ENCODE results near the gene LRIG1.

Gene LRIG1

DNA sequence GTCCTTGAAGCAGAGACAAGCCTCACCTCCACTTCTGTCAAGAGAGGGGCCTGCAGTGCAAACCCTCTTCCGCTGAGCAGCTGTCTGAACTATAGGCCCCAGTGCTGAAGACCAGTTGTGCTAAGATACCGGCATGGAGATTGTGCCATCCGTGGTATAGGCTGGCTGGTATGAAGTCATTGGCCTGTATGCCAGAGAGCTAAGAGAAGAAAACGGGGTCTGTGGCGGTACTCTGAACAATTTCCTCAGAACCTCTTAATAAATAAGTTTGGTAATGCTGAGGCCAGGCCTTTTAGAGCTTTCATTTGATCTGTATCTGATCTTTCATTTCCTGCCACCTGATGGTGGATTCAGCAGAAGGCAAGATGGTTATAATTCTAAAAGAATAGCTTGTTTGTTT is 123.0 kb downstream of the LRIG1 start:
- H3K36me3 ChIP-seq (replicated peaks; ENCODE audit: low read depth, low read length), result peaks cover 68% of the 10 kb centered on the region
- no peak overlapping the region for H3K4me3 ChIP-seq (ENCODE audit: low read length)
- H3K4me1 ChIP-seq (ENCODE audit: low read length), result peaks cover 11% of the 10 kb centered on the region
- H3K79me2 ChIP-seq (ENCODE audit: low read length), result no peaks in the 10 kb centered on the region
- no peak overlapping the region for H3K4me2 ChIP-seq (ENCODE audit: low read length)
- H3K9me3 ChIP-seq (ENCODE audit: insufficient read depth, low read length), result no peaks in the 10 kb centered on the region
- H2AFZ ChIP-seq (ENCODE audit: low read depth, low read length), result no peak overlapping the region
- no peak overlapping the region for H3K9ac ChIP-seq (ENCODE audit: low read length)
- H3K27me3 ChIP-seq (ENCODE audit: low read depth, low read length), result no peaks in the 10 kb centered on the region
- TF ChIP-seq, protein P1, sequence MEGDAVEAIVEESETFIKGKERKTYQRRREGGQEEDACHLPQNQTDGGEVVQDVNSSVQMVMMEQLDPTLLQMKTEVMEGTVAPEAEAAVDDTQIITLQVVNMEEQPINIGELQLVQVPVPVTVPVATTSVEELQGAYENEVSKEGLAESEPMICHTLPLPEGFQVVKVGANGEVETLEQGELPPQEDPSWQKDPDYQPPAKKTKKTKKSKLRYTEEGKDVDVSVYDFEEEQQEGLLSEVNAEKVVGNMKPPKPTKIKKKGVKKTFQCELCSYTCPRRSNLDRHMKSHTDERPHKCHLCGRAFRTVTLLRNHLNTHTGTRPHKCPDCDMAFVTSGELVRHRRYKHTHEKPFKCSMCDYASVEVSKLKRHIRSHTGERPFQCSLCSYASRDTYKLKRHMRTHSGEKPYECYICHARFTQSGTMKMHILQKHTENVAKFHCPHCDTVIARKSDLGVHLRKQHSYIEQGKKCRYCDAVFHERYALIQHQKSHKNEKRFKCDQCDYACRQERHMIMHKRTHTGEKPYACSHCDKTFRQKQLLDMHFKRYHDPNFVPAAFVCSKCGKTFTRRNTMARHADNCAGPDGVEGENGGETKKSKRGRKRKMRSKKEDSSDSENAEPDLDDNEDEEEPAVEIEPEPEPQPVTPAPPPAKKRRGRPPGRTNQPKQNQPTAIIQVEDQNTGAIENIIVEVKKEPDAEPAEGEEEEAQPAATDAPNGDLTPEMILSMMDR (IDR thresholded peaks at IDR 0.05; ENCODE audit: low read depth, low read length), result no peak
- no peak for TF ChIP-seq EZH2phosphoT487 (IDR thresholded peaks at IDR 0.05; ENCODE audit: low read depth)
- no peaks in the 10 kb centered on the region for H4K20me1 ChIP-seq (ENCODE audit: insufficient read depth, low read length)
- H3K27ac ChIP-seq (ENCODE audit: low read length), result no peak overlapping the region

DNA sequence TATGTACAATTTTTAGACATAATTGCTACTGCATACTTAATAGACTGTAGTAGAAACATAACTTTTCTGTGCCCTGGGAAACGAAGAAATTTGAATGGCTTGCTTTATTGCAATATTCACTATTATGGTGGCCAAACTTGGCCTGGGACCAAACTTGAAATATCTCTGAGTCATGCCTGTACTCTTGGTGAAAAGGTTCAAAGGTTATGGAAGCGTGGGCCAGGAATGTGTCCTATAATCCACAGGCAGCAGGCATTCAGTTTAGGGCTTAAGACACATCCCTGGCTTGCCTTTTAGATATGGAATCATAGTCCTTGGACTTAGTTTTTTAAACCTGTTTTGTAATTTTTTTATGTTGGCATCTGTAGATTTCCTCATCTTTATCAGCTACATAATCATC is 124.3 kb downstream of the LRIG1 start:
- H3K27me3 ChIP-seq (ENCODE audit: low read depth, low read length), result no peaks in the 10 kb centered on the region
- H3K4me2 ChIP-seq (ENCODE audit: low read length), result no peak overlapping the region
- H3K36me3 ChIP-seq (replicated peaks; ENCODE audit: low read depth, low read length), result peaks cover 56% of the 10 kb centered on the region
- H3K79me2 ChIP-seq (ENCODE audit: low read length), result no peaks in the 10 kb centered on the region
- no peak overlapping the region for H3K9ac ChIP-seq (ENCODE audit: low read length)
- H3K9me3 ChIP-seq (ENCODE audit: insufficient read depth, low read length), result no peaks in the 10 kb centered on the region
- H3K27ac ChIP-seq (ENCODE audit: low read length), result no peak overlapping the region
- H2AFZ ChIP-seq (ENCODE audit: low read depth, low read length), result no peak overlapping the region
- TF ChIP-seq, protein P1 (IDR thresholded peaks at IDR 0.05; ENCODE audit: low read depth, low read length), result no peak
- no peak for TF ChIP-seq EZH2phosphoT487 (IDR thresholded peaks at IDR 0.05; ENCODE audit: low read depth)
- H3K4me3 ChIP-seq (ENCODE audit: low read length), result no peak overlapping the region
- H4K20me1 ChIP-seq (ENCODE audit: insufficient read depth, low read length), result no peaks in the 10 kb centered on the region
- peaks cover 11% of the 10 kb centered on the region for H3K4me1 ChIP-seq (ENCODE audit: low read length)

DNA sequence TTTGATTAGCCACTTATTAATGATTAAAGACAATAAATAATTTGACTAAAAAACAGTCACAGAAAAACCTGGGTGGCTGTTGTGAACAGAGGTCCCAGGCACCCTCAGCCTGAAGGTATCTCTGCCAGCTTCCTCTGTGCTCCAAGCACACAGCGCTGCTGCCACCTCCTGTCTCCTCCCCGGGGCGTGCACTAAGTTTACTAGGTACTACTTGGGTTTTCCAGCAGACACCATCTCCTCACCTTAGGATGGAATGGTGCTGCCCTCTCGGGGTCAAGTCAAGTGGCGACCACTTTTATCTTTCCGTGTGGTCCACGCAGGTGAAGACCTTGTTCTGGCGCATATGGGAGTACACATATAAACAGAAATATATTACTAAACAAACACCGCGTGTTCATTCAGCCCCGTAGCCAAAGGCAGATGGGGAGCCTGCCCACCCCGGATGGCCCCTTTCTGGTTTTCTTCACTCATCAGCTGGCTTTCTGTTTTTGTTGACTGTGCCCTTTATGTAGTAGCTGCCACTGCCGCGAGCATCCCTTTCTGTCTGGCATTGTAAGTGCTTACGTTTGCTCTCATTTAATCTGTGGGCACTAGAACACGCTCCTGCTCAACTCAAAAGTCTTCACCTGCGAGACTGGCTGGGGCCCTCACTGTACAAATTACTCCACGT is 128.0 kb downstream of the LRIG1 start:
- no peaks in the 10 kb centered on the region for H3K9me3 ChIP-seq (ENCODE audit: insufficient read depth, low read length)

DNA sequence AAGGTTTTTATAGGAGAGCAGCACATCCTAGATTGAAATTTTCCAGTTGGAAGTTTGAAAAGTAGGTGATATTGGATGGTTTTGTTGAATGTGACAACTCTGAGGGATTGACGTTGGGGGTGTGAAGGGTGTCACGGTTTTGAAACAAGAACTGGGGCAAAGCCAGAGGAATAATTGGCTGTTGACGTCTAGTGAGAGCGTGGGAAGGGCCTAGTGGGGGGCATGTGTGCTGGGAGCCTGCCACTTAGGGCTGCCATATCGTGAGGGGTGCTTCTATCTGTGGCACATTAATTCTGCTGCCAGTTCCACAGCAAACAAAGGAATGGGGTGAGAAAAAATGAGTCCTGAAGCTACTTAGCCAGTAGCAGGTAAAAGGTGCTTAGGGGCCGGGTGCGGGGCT is 129.4 kb downstream of the LRIG1 start:
- TF ChIP-seq, protein P1 (IDR thresholded peaks at IDR 0.05; ENCODE audit: low read depth, low read length), result no peak
- TF ChIP-seq EZH2phosphoT487 (IDR thresholded peaks at IDR 0.05; ENCODE audit: low read depth), result no peak
- no peak overlapping the region for H3K4me2 ChIP-seq (ENCODE audit: low read length)
- no peaks in the 10 kb centered on the region for H3K9me3 ChIP-seq (ENCODE audit: insufficient read depth, low read length)
- H4K20me1 ChIP-seq (ENCODE audit: insufficient read depth, low read length), result no peaks in the 10 kb centered on the region
- no peaks in the 10 kb centered on the region for H3K27me3 ChIP-seq (ENCODE audit: low read depth, low read length)
- peaks cover 9% of the 10 kb centered on the region for H3K36me3 ChIP-seq (replicated peaks; ENCODE audit: low read depth, low read length)
- no peak overlapping the region for H3K4me3 ChIP-seq (ENCODE audit: low read length)
- no peak overlapping the region for H3K9ac ChIP-seq (ENCODE audit: low read length)
- H3K27ac ChIP-seq (ENCODE audit: low read length), result no peak overlapping the region
- no peaks in the 10 kb centered on the region for H3K79me2 ChIP-seq (ENCODE audit: low read length)
- H2AFZ ChIP-seq (ENCODE audit: low read depth, low read length), result no peak overlapping the region
- no peaks in the 10 kb centered on the region for H3K4me1 ChIP-seq (ENCODE audit: low read length)

More for the DNA sequence above, 128.0 kb downstream of the LRIG1 start:
- H3K9ac ChIP-seq (ENCODE audit: low read length), result no peak overlapping the region
- H4K20me1 ChIP-seq (ENCODE audit: insufficient read depth, low read length), result no peaks in the 10 kb centered on the region
- peaks cover 20% of the 10 kb centered on the region for H3K36me3 ChIP-seq (replicated peaks; ENCODE audit: low read depth, low read length)
- no peaks in the 10 kb centered on the region for H3K79me2 ChIP-seq (ENCODE audit: low read length)
- no peak for TF ChIP-seq EZH2phosphoT487 (IDR thresholded peaks at IDR 0.05; ENCODE audit: low read depth)
- TF ChIP-seq, protein P1 (IDR thresholded peaks at IDR 0.05; ENCODE audit: low read depth, low read length), result peak; percentile 66
- no peaks in the 10 kb centered on the region for H3K27me3 ChIP-seq (ENCODE audit: low read depth, low read length)
- no peaks in the 10 kb centered on the region for H3K4me1 ChIP-seq (ENCODE audit: low read length)
- H3K4me2 ChIP-seq (ENCODE audit: low read length), result no peak overlapping the region
- no peak overlapping the region for H2AFZ ChIP-seq (ENCODE audit: low read depth, low read length)
- no peak overlapping the region for H3K27ac ChIP-seq (ENCODE audit: low read length)
- no peak overlapping the region for H3K4me3 ChIP-seq (ENCODE audit: low read length)

All from OCI-LY3 (cell line).